ENCODE results near the gene FNBP1. TPM values are rescaled to one million over a fixed set of nuclear protein-coding genes. Genes with fewer than 3 reads are reported as not detected.
A peak's percentile ranks its signal among the peaks of the same experiment; 100 is the strongest.

FNBP1 gene
- polyA plus RNA-seq, 1 of the 3 experiments (the other 2 are of a cell fraction) = 11.0 TPM

DNA sequence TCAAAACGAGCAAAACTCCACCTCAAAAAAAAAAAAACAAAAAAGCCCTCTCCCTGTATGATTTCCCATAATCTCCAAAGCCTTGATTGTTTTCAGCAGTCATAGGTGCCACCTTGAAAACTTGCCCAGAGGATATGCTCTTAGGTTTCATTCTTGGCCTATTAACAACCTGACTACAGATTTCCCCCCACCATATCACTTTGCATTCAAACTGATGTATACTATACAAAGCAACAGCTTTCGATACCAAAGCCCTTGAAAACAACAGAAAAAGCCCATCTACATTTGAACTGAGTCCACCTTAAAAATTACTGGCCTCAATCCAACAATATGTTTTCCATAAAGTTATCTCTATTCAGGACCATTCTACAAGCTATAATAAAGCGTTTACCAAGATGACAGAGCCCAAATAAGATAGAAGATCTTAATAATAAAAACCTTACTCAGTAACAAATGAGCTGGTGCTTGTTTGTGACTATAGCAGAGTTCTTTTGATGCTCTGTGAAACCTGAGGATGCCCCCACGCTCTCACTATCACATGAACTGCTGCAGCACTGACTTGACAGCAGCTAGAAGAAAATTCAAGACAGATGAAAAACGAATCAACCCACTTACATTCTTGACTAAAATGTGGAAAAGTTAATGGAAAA lies 44.4 kb downstream of the FNBP1 start:
- Histone ChIP-seq H3K9ac (0 out of 2 replicates have a peak overlapping the region, but pooled peaks have one; percentile 1), H3K4me1 (ENCODE audit: control insufficient read depth in 1 of 2, insufficient read depth in 2 of 2, low read depth in 1 of 2, low read length in 1 of 2) (peaks cover 6 to 31% of the 10 kb centered on the region in 2 experiments), H2AFZ (ENCODE audit: low read depth) (no peak overlapping the region), H3K79me2 (ENCODE audit: insufficient read depth) (peaks cover 39% of the 10 kb centered on the region), H3K9me2 (no peaks in the 10 kb centered on the region), H3F3A (replicated peaks; ENCODE audit: insufficient read depth) (peaks cover 25% of the 10 kb centered on the region), H3K36me3 (replicated peaks in 1 of 2; ENCODE audit: control insufficient read depth in 1 of 2, insufficient read depth in 2 of 2, low read length in 1 of 2) (peaks cover 0 to 4% of the 10 kb centered on the region in 2 experiments), H3K27ac (ENCODE audit: low read depth in 2 of 2, low read length in 1 of 2) (peak overlapping the region; percentile 0 to 71; a peak in 3 of 4 replicates), H3K9me3 (no peaks in the 10 kb centered on the region), H3K4me3 (ENCODE audit: low read depth in 2 of 2, low read length in 1 of 2) (no peak overlapping the region), H4K20me1 (ENCODE audit: insufficient read depth) (no peaks in the 10 kb centered on the region), H3K4me2 (peak overlapping the region; percentile 32), H3K27me3 (ENCODE audit: insufficient read depth) (no peaks in the 10 kb centered on the region)
- peak; percentile 49 for DNase-seq
- CTCF ChIA-PET = interaction anchor here (0.7 to 1.1 kb wide), 2 partner anchors 55 to 65 kb away, joined by 3 read pairs; partner anchors contain the start of gene GPR107
- POLR2A ChIA-PET = interaction anchor here (1.2 kb wide), 1 partner anchor 114 kb away, joined by 3 read pairs; no protein-coding TSS in a partner anchor
- WGBS (ENCODE audit: low lambda C conversion rate) = 19% methylated on average over 5 of the region's 5 CpGs
- TF ChIP-seq FOXJ3 (CRISPR knock-in tag; IDR thresholded peaks at IDR 0.05) (no peak), GABPA (IDR thresholded peaks at IDR 0.05; ENCODE audit: low read depth) (no peak), TEAD4 (IDR thresholded peaks at IDR 0.05; ENCODE audit: borderline replicate concordance, insufficient read depth) (no peak), FOSL2 (IDR thresholded peaks at IDR 0.05; ENCODE audit: borderline replicate concordance, low read depth) (no peak), YY1 (IDR thresholded peaks at IDR 0.05; ENCODE audit: low read depth) (no peak), RCOR1 (IDR thresholded peaks at IDR 0.05; ENCODE audit: low read length) (peak; percentile 69; the same call in 1 of the 2 replicates), SIN3A (IDR thresholded peaks at IDR 0.05; ENCODE audit: borderline replicate concordance, low read depth, low read length) (no peak), EP300 (IDR thresholded peaks at IDR 0.05; ENCODE audit: borderline replicate concordance in 1 of 2, low read depth in 1 of 2, low read length in 1 of 2) (peak; percentile 30 to 69; a peak in 2 of 4 replicates), RFX5 (IDR thresholded peaks at IDR 0.05; ENCODE audit: low read length) (0 out of 2 replicates have a peak, but pooled peaks have one; percentile 37), RXRA (IDR thresholded peaks at IDR 0.05; ENCODE audit: borderline replicate concordance, low read depth) (no peak), SMC3 (IDR thresholded peaks at IDR 0.05; ENCODE audit: low read depth, low read length) (no peak), MEF2A (IDR thresholded peaks at IDR 0.05; ENCODE audit: borderline replicate concordance, low read depth) (no peak), RAD21 (IDR thresholded peaks at IDR 0.05; ENCODE audit: low read length) (no peak; the same call in 1 of the 2 replicates), TCF12 (IDR thresholded peaks at IDR 0.05) (peak; percentile 60), JUND (IDR thresholded peaks at IDR 0.05) (peak; percentile 22; the same call in 1 of the 2 replicates), NRF1 (IDR thresholded peaks at IDR 0.05; ENCODE audit: low read depth, low read length) (no peak), EZH2phosphoT487 (IDR thresholded peaks at IDR 0.05; ENCODE audit: borderline replicate concordance, low read depth) (no peak), FOXM1 (IDR thresholded peaks at IDR 0.05; ENCODE audit: low read depth) (no peak), CHD2 (IDR thresholded peaks at IDR 0.05; ENCODE audit: low read length, partially characterized antibody) (peak; percentile 48), ELF1 (IDR thresholded peaks at IDR 0.05) (no peak), TAF1 (IDR thresholded peaks at IDR 0.05; ENCODE audit: borderline replicate concordance, low read depth, low read length) (no peak), POLR2AphosphoS5 (IDR thresholded peaks at IDR 0.05; ENCODE audit: low read depth, low read length) (peak; percentile 58; the same call in 1 of the 2 replicates)
- TF ChIP-seq, protein P1, sequence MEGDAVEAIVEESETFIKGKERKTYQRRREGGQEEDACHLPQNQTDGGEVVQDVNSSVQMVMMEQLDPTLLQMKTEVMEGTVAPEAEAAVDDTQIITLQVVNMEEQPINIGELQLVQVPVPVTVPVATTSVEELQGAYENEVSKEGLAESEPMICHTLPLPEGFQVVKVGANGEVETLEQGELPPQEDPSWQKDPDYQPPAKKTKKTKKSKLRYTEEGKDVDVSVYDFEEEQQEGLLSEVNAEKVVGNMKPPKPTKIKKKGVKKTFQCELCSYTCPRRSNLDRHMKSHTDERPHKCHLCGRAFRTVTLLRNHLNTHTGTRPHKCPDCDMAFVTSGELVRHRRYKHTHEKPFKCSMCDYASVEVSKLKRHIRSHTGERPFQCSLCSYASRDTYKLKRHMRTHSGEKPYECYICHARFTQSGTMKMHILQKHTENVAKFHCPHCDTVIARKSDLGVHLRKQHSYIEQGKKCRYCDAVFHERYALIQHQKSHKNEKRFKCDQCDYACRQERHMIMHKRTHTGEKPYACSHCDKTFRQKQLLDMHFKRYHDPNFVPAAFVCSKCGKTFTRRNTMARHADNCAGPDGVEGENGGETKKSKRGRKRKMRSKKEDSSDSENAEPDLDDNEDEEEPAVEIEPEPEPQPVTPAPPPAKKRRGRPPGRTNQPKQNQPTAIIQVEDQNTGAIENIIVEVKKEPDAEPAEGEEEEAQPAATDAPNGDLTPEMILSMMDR (IDR thresholded peaks at IDR 0.05) = no peak
- TF ChIP-seq, protein P2, sequence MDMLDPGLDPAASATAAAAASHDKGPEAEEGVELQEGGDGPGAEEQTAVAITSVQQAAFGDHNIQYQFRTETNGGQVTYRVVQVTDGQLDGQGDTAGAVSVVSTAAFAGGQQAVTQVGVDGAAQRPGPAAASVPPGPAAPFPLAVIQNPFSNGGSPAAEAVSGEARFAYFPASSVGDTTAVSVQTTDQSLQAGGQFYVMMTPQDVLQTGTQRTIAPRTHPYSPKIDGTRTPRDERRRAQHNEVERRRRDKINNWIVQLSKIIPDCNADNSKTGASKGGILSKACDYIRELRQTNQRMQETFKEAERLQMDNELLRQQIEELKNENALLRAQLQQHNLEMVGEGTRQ (IDR thresholded peaks at IDR 0.05; ENCODE audit: borderline replicate concordance, low read depth, low read length) = no peak
- TF ChIP-seq, protein P3, sequence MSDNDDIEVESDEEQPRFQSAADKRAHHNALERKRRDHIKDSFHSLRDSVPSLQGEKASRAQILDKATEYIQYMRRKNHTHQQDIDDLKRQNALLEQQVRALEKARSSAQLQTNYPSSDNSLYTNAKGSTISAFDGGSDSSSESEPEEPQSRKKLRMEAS (IDR thresholded peaks at IDR 0.05; ENCODE audit: low read depth) = no peak
- TF ChIP-seq, protein P4, sequence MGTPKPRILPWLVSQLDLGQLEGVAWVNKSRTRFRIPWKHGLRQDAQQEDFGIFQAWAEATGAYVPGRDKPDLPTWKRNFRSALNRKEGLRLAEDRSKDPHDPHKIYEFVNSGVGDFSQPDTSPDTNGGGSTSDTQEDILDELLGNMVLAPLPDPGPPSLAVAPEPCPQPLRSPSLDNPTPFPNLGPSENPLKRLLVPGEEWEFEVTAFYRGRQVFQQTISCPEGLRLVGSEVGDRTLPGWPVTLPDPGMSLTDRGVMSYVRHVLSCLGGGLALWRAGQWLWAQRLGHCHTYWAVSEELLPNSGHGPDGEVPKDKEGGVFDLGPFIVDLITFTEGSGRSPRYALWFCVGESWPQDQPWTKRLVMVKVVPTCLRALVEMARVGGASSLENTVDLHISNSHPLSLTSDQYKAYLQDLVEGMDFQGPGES (IDR thresholded peaks at IDR 0.05; ENCODE audit: low read depth, low read length) = no peak
- TF ChIP-seq, protein P5, sequence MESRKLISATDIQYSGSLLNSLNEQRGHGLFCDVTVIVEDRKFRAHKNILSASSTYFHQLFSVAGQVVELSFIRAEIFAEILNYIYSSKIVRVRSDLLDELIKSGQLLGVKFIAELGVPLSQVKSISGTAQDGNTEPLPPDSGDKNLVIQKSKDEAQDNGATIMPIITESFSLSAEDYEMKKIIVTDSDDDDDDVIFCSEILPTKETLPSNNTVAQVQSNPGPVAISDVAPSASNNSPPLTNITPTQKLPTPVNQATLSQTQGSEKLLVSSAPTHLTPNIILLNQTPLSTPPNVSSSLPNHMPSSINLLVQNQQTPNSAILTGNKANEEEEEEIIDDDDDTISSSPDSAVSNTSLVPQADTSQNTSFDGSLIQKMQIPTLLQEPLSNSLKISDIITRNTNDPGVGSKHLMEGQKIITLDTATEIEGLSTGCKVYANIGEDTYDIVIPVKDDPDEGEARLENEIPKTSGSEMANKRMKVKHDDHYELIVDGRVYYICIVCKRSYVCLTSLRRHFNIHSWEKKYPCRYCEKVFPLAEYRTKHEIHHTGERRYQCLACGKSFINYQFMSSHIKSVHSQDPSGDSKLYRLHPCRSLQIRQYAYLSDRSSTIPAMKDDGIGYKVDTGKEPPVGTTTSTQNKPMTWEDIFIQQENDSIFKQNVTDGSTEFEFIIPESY (IDR thresholded peaks at IDR 0.05; ENCODE audit: borderline replicate concordance, low read depth) = no peak
- TF ChIP-seq, protein P6, sequence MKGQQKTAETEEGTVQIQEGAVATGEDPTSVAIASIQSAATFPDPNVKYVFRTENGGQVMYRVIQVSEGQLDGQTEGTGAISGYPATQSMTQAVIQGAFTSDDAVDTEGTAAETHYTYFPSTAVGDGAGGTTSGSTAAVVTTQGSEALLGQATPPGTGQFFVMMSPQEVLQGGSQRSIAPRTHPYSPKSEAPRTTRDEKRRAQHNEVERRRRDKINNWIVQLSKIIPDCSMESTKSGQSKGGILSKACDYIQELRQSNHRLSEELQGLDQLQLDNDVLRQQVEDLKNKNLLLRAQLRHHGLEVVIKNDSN (IDR thresholded peaks at IDR 0.05; ENCODE audit: borderline replicate concordance, low read depth) = no peak
